GM23338 (cell line): ENCODE results near the gene ZBTB40. TPM values are rescaled to one million over a fixed set of nuclear protein-coding genes. Genes with fewer than 3 reads are reported as not detected.

Experiments
- CREB1 ChIP-seq: fragments of 250-450 bp; sonication (Bioruptor Pico); IDR thresholded peaks from 2 replicates; pipeline ENCODE4 v1.5.0; 2020; ENCODE audit warnings: low read depth, mild to moderate bottlenecking, moderate library complexity
- EZH2 ChIP-seq: fragments of 200-600 bp; sonication (generic); IDR thresholded peaks from one replicate; pipeline ENCODE4 v1.8.0; 2017; ENCODE audit warnings: antibody characterized with exemption, mild to moderate bottlenecking, low read depth; ENCODE audit not compliant: unreplicated experiment
- EZH2phosphoT487 ChIP-seq: fragments of 200-600 bp; sonication (generic); IDR thresholded peaks from one replicate; pipeline ENCODE4 v1.8.1; 2018; ENCODE audit warnings: antibody characterized with exemption; ENCODE audit not compliant: unreplicated experiment
- JUNB ChIP-seq: IDR thresholded peaks from one replicate; pipeline ENCODE4 v1.6.1; 2016; ENCODE audit warnings: antibody characterized with exemption; ENCODE audit not compliant: unreplicated experiment
- NANOG ChIP-seq: IDR thresholded peaks from 2 replicates; pipeline ENCODE4 v1.6.1; 2016; ENCODE audit warnings: antibody characterized with exemption, borderline replicate concordance
- ZNF331 ChIP-seq: fragments of 250-450 bp; sonication (Bioruptor Pico); IDR thresholded peaks from 2 replicates; pipeline ENCODE4 v1.5.0; 2020; ENCODE audit warnings: low read depth, mild to moderate bottlenecking, moderate library complexity
- ZNF462 ChIP-seq: fragments of 250-450 bp; sonication (Bioruptor Pico); IDR thresholded peaks from 2 replicates; pipeline ENCODE4 v1.5.0; 2020; ENCODE audit warnings: mild to moderate bottlenecking, moderate library complexity
- polyA plus RNA-seq: library from polyadenylated mRNA; unstranded; fragments of >200 nt; fragmentation: Nextera tagmentation; extraction: Ambion mirVana; gene quantifications from 2 replicates; pipeline ENCODE4 v1.2.1, GENCODE V29; 2016
- total RNA-seq: library from RNA; depleted of rRNA; stranded (reverse); fragments of >200 nt; shearing (Covaris generic); gene quantifications from 2 replicates; pipeline ENCODE4 v1.2.3, GENCODE V29; 2014
- TF ChIP-seq, protein P1 (sequence below): IDR thresholded peaks from 2 replicates; pipeline ENCODE4 v1.6.1; 2016; ENCODE audit warnings: antibody characterized with exemption
- TF ChIP-seq, protein P2 (sequence below): IDR thresholded peaks from one replicate; pipeline ENCODE4 v1.6.1; 2018; ENCODE audit warnings: antibody characterized with exemption; ENCODE audit not compliant: unreplicated experiment

The ZBTB40 gene
- total and polyA plus RNA-seq, 2 experiments from 2014 or later, result 3.1 to 22.7 TPM

- TF ChIP-seq ZNF462 (CRISPR knock-in tag) (no peak), CREB1 (no peak), ZNF331 (CRISPR knock-in tag) (no peak), JUNB (no peak), EZH2phosphoT487 (no peak), EZH2 (no peak), NANOG (no peak)
- TF ChIP-seq, protein P1, sequence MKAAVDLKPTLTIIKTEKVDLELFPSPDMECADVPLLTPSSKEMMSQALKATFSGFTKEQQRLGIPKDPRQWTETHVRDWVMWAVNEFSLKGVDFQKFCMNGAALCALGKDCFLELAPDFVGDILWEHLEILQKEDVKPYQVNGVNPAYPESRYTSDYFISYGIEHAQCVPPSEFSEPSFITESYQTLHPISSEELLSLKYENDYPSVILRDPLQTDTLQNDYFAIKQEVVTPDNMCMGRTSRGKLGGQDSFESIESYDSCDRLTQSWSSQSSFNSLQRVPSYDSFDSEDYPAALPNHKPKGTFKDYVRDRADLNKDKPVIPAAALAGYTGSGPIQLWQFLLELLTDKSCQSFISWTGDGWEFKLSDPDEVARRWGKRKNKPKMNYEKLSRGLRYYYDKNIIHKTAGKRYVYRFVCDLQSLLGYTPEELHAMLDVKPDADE, result no peak
- TF ChIP-seq, protein P2, sequence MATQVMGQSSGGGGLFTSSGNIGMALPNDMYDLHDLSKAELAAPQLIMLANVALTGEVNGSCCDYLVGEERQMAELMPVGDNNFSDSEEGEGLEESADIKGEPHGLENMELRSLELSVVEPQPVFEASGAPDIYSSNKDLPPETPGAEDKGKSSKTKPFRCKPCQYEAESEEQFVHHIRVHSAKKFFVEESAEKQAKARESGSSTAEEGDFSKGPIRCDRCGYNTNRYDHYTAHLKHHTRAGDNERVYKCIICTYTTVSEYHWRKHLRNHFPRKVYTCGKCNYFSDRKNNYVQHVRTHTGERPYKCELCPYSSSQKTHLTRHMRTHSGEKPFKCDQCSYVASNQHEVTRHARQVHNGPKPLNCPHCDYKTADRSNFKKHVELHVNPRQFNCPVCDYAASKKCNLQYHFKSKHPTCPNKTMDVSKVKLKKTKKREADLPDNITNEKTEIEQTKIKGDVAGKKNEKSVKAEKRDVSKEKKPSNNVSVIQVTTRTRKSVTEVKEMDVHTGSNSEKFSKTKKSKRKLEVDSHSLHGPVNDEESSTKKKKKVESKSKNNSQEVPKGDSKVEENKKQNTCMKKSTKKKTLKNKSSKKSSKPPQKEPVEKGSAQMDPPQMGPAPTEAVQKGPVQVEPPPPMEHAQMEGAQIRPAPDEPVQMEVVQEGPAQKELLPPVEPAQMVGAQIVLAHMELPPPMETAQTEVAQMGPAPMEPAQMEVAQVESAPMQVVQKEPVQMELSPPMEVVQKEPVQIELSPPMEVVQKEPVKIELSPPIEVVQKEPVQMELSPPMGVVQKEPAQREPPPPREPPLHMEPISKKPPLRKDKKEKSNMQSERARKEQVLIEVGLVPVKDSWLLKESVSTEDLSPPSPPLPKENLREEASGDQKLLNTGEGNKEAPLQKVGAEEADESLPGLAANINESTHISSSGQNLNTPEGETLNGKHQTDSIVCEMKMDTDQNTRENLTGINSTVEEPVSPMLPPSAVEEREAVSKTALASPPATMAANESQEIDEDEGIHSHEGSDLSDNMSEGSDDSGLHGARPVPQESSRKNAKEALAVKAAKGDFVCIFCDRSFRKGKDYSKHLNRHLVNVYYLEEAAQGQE, result no peak
Measured at GRCh38 chr1:22412932-22413727, 38.5 kb upstream of the ZBTB40 start (continued).
